ENCODE data around the gene DNM1.

DNM1 gene

GRCh38 chr9:128203024-128203706, at the start of gene DNM1:
DNM1 (plus strand) TSS chr9:128203379; CDS start chr9:128203471, 92 bp downstream.
- DNase-seq (ENCODE audit: low spot score), result peak; percentile 99
- TF ChIP-seq CTCF (IDR thresholded peaks at IDR 0.05; ENCODE audit: extremely low read depth, missing control alignments), result peak; percentile 95

- no peak for DNase-seq (ENCODE audit: low spot score)
- TF ChIP-seq CTCF (IDR thresholded peaks at IDR 0.05; ENCODE audit: extremely low read depth, missing control alignments), result no peak
Observed at GRCh38 chr9:128153947-128154695, 49.1 kb upstream of the DNM1 start.

- no peak for DNase-seq (ENCODE audit: low spot score)
- TF ChIP-seq CTCF (IDR thresholded peaks at IDR 0.05; ENCODE audit: extremely low read depth, missing control alignments), result no peak
Observed at GRCh38 chr9:128155736-128156500, 47.3 kb upstream of the DNM1 start.

- DNase-seq (ENCODE audit: low spot score), result peak; percentile 64
Observed at GRCh38 chr9:128159522-128159783, 43.7 kb upstream of the DNM1 start.

GRCh38 chr9:128159784-128160602, 43.2 kb upstream of the DNM1 start, which contains the start of gene BBLN:
BBLN (plus strand) TSS chr9:128160265; CDS start chr9:128160408, 143 bp downstream.
- DNase-seq (ENCODE audit: low spot score), result peak; percentile 100
- no peak for TF ChIP-seq CTCF (IDR thresholded peaks at IDR 0.05; ENCODE audit: extremely low read depth, missing control alignments)

More at GRCh38 chr9:128159522-128159783, 43.7 kb upstream of the DNM1 start:
- no peak for TF ChIP-seq CTCF (IDR thresholded peaks at IDR 0.05; ENCODE audit: extremely low read depth, missing control alignments)

- DNase-seq (ENCODE audit: low spot score), result peak; percentile 78
Observed at GRCh38 chr9:128160603-128160987, 42.6 kb upstream of the DNM1 start.

More at GRCh38 chr9:128160603-128160987, 42.6 kb upstream of the DNM1 start:
- no peak for TF ChIP-seq CTCF (IDR thresholded peaks at IDR 0.05; ENCODE audit: extremely low read depth, missing control alignments)

Data from GM20000 (cell line).